AG09319 (cell line): ENCODE results near the gene STAT5A.

Source experiments
- DNase-seq: peaks from one replicate; pipeline ENCODE4 v3.0.0-alpha.2; 2010; ENCODE audit warnings: low read depth; ENCODE audit errors: extremely low read depth
- TF ChIP-seq, protein P1 (sequence below): IDR thresholded peaks from 2 replicates; pipeline ENCODE4 v1.5.1; 2011; ENCODE audit warnings: low read depth, mild to moderate bottlenecking, inconsistent platforms, low read length, moderate library complexity

STAT5A gene

DNA sequence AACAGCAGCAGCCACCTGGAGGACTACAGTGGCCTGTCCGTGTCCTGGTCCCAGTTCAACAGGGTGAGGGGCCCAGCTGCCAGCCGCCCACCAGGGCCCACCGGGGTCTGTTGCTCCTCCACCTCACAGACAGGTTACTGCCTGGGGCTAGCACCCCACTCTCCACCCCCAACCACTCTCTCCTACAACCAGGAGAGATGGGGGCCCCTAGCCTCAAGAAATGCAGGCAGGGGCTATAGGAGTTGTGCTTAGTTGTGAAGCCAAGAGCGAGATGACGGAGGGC lies 18.0 kb downstream of the STAT5A start:
- TF ChIP-seq, protein P1, sequence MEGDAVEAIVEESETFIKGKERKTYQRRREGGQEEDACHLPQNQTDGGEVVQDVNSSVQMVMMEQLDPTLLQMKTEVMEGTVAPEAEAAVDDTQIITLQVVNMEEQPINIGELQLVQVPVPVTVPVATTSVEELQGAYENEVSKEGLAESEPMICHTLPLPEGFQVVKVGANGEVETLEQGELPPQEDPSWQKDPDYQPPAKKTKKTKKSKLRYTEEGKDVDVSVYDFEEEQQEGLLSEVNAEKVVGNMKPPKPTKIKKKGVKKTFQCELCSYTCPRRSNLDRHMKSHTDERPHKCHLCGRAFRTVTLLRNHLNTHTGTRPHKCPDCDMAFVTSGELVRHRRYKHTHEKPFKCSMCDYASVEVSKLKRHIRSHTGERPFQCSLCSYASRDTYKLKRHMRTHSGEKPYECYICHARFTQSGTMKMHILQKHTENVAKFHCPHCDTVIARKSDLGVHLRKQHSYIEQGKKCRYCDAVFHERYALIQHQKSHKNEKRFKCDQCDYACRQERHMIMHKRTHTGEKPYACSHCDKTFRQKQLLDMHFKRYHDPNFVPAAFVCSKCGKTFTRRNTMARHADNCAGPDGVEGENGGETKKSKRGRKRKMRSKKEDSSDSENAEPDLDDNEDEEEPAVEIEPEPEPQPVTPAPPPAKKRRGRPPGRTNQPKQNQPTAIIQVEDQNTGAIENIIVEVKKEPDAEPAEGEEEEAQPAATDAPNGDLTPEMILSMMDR: no peak; the same call in 1 of the 2 replicates
- no peak for DNase-seq

DNA sequence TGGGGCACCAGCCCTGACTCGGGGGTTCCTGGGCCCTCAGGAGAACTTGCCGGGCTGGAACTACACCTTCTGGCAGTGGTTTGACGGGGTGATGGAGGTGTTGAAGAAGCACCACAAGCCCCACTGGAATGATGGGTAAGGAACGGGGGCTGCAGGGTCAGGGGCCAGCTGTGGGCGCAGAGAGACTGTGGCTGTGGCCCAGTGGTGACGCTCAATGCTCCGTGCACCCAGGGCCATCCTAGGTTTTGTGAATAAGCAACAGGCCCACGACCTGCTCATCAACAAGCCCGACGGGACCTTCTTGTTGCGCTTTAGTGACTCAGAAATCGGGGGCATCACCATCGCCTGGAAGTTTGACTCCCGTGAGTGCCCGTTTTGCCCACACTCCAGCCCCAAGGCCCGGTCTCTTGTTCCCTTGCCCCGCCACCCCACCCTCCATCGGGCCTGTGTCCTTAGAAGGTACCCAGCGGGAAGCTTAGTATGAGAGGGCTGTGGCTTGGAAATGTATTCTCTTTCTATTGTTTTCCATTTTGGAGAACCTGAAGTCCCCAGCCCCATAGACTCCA lies 19.1 kb downstream of the STAT5A start:
- TF ChIP-seq, protein P1: no peak
- DNase-seq: no peak

DNA sequence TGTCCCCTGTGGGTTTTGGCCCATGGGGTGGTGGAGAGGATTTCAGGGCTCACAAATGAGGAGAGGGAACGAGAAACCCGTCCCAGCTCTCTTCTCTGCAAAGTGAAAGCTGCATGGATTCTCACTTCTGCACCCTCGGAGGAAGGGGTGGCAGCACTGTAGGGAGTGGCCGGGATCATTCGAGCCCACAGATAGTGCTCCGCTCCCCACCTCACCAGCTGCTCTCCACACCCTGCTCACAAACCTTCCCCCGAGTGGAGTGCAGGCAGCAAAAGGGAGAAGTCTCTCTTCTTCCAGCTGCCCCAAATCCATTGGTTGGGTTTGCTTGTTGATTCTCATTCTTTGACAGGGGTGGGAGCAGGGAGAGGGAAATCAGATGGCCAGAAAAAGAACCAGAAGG lies 20.1 kb downstream of the STAT5A start:
- DNase-seq: no peak
- TF ChIP-seq, protein P1: no peak

DNA sequence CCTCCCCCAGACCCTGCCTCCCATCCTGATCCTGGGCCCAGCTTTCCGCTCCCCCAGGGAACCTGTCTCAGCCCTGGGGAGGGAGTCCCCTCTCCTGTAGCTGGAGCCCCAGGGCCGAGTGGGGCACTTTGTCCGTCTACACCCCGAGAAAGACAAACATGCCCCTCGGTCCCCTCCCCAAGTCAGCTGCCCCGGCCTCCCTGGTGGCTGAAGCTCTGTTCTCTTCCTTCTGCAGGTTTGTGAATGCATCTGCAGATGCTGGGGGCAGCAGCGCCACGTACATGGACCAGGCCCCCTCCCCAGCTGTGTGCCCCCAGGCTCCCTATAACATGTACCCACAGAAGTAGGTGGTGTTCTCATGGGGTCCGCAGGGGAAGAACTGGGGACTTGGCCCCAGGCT lies 20.8 kb downstream of the STAT5A start:
- no peak for DNase-seq
- TF ChIP-seq, protein P1: no peak

DNA sequence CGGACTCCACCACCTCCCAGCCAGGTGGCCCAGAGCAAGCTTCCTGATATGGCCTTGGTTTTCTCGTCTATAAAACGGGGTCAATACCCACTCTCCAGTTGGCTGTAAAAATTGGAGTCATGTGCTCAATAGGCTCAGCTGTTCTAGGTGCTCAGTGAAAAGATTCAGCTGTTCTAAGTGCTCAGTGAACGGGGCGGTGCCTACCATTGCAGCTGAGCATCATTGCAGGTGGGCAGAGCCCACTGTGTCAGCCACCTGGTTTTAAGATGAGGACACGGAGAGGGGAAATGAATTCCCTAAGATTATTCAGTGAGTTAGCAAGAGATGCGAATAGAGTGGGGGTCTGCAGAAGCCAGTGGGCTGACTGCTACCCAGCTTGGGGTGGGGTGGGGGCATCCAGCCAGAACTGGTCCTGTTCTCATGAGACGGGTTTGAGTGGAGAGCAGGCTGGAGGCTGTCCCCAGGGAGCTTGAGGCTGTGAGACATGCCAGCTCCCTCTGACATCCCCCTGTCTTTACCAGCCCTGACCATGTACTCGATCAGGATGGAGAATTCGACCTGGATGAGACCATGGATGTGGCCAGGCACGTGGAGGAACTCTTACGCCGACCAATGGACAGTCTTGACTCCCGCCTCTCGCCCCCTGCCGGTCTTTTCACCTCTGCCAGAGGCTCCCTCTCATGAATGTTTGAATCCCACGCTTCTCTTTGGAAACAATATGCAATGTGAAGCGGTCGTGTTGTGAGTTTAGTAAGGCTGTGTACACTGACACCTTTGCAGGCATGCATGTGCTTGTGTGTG lies 21.9 kb downstream of the STAT5A start:
- DNase-seq: no peak

DNA sequence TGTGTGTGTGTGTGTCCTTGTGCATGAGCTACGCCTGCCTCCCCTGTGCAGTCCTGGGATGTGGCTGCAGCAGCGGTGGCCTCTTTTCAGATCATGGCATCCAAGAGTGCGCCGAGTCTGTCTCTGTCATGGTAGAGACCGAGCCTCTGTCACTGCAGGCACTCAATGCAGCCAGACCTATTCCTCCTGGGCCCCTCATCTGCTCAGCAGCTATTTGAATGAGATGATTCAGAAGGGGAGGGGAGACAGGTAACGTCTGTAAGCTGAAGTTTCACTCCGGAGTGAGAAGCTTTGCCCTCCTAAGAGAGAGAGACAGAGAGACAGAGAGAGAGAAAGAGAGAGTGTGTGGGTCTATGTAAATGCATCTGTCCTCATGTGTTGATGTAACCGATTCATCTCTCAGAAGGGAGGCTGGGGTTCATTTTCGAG lies 22.5 kb downstream of the STAT5A start:
- DNase-seq: no peak
- TF ChIP-seq, protein P1: no peak

More for the DNA sequence above, 21.9 kb downstream of the STAT5A start:
- TF ChIP-seq, protein P1: peak; percentile 3; the same call in 1 of the 2 replicates

DNA sequence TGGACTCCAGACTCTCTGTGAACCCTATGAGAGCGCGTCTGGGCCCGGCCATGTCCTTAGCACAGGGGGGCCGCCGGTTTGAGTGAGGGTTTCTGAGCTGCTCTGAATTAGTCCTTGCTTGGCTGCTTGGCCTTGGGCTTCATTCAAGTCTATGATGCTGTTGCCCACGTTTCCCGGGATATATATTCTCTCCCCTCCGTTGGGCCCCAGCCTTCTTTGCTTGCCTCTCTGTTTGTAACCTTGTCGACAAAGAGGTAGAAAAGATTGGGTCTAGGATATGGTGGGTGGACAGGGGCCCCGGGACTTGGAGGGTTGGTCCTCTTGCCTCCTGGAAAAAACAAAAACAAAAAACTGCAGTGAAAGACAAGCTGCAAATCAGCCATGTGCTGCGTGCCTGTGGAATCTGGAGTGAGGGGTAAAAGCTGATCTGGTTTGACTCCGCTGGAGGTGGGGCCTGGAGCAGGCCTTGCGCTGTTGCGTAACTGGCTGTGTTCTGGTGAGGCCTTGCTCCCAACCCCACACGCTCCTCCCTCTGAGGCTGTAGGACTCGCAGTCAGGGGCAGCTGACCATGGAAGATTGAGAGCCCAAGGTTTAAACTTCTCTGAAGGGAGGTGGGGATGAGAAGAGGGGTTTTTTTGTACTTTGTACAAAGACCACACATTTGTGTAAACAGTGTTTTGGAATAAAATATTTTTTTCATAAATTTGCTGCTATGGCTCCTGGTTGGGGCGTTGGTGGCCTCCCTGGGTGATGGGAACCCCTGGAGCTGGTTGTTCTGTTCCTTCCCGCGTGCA lies 23.1 kb downstream of the STAT5A start:
- TF ChIP-seq, protein P1: no peak
- peak; percentile 84 for DNase-seq
